T-helper 1 cell treated with Interleukin-12 subunit alpha and Interleukin-12 subunit beta and Interleukin-4 antibody, amounts not matched to agents 30 ng/mL and 1 ng/mL, for 36 hours (primary cell): ENCODE results near the gene EXOSC7. TPM values are rescaled to one million over a fixed set of nuclear protein-coding genes. Genes with fewer than 3 reads are reported as not detected.
"Not testable (repeated sequence)": the region's sequence is repeated elsewhere in the genome, so short reads cannot be mapped to it uniquely, and the experiment has no call there.

ENCODE experiments used
- intact Hi-C: fragments of 100-400 bp; cut with micrococcal nuclease; formaldehyde crosslinking; loops from one replicate; pipeline ENCODE4 v1.15.1; 2024
- total RNA-seq: library from RNA; stranded (reverse); gene quantifications from 2 replicates; pipeline ENCODE4 v1.2.3, GENCODE V29; 2022

The EXOSC7 gene
- total RNA-seq = 56.0 and 62.9 TPM in 2 replicates

DNA sequence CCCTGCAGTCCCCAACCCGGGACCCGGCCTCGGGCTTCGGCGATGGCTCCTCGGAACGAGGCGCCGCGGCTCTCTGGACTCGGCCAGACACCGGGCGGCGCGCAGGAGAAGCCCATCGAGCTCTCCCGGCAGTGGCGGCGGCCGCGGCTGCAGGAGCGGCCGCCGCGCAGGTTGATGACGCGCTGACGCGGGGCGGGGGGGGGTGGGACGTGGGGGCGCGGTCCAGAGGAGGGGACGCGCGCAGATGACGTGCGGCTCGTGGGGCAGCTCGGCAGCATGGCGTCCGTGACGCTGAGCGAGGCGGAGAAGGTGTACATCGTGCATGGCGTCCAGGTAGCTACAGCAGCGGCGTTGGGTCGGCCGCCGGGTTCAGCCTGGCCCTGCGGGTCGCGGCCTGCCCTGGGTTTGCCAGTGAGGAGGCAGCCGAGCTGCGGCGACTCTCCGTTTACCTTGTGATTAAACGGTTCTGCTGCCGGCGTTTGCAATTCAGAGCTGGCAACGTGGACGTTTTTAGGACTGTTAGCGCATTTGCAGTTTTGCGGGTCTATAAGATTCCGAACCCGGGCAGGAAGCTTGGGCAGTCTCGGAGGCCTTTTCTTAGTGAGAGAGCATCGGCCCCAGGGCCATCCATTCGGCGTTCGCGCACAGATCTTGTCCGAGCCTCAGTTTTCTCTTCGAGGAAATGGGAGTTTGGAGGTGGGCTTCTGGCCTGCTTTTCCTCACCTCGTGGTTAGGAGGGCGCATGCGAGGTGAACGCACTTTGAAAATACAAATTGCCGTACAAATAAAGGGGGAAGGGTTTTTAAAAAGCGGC is at the start of gene EXOSC7, which contains the start of gene ZDHHC3:
Gene EXOSC7, plus strand, starts transcription at position 243 of the 814 bp plus-strand sequence. Its CDS starts 34 bp downstream, at position 277.
Gene ZDHHC3, minus strand, starts transcription at position 173 of the 814 bp plus-strand sequence. CDS start 16,738 bp downstream, outside the sequence.
- intact Hi-C loops = loop anchor here (1.0 to 5.0 kb wide), 7 partner anchors 12 to 1354 kb away; partner anchors contain the start of genes ANO10, KIAA1143, KIF15 and TCAIM

DNA sequence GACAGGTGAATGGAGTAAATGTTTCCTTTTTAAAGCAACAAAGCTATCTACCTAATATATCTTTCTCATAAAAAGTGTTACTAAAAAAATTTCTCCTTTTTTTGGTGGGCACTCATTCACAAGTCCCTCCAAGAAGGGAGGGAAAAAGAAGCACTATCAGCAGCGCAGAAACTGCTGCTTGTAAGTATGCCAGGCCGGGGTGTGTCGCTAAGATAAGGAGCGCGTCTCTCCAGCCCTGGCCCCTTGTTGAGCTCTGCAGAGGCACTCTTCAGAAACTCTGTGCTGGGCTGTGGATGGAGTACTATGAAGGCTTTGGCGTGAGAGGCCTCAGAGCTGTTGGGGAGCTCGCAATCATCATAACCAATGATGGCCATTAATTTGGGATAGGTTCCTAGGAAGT is 49.1 kb upstream of the EXOSC7 start:
- intact Hi-C loops = no loop called here

DNA sequence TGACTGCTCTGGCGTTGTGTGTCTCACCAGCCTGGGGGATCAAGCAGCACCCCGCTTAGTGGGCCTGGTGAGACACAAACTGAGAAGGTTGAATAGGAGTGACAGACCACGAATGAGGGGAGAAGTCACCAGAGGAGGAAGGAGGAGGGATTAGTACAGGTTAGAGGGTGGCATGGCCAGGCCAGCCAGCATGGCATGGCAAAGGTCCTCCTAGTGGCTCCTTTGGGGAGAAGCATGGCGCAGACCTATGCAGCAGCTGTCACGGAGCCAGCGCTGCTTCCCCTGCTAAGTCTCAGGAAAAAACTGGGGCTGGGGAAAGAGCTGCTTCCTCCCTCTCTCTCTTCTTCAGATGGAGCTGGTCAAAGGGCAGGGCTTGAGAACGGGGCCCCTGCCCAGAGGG is 48.7 kb upstream of the EXOSC7 start:
- intact Hi-C loops = no loop called here

DNA sequence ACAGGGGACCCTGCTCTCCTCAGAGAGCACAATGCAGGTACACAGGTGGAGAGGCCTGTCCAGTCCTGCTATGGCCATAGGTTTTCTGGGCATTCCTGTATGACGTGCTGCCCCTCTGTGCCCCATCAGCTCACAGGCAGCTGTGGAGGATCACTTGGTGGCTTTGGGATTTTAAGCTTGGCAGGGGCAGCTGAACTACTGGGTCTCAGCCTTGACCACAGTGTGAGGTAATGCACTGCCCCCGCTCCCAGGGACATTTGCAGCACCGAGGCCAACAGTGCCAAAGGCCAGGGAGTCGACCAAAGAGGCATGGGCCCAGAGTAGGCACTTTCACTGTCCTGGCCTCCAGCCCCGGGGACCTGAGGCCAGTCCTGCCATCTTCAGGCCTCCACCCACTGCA is 46.3 kb upstream of the EXOSC7 start:
- intact Hi-C loops = no loop called here

DNA sequence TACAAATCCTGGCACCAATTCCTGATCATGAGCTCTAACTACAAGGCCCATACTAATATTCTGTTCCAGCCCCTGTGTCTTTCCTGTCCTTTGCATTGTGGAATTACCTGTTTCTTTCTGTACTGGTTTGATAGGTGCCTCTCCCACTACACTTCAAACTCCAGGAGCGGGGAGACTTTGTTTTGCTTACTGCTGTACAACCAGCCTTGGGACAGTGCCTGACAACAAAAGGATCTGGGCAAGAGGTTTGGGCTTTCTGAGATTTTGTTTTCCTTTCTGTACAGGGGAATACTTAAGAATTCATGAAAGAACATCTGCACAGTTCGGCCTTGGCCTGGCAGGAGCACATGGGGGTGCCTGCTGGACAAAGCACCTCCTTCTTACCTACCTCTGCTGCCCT is 45.1 kb upstream of the EXOSC7 start:
- intact Hi-C loops = no loop called here

DNA sequence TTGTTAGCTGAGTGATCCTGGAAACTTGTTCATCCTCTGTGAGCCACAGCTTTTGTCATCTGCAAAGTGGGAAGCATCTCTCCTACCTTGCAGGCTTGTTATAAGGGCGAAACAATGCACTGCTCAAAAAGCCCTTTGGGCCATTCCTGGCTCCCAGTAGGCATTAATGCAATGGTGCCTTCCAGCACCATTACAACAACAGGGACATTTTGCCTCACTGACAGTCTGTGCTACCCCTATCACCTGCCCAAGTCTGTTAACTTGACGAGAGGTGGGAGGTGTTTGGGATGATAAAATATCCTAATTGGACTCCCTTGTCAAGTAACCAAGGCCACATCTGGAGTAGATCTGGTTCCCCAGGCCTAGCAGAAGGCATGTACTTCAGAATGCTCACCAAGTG is 44.3 kb upstream of the EXOSC7 start:
- intact Hi-C loops = no loop called here

DNA sequence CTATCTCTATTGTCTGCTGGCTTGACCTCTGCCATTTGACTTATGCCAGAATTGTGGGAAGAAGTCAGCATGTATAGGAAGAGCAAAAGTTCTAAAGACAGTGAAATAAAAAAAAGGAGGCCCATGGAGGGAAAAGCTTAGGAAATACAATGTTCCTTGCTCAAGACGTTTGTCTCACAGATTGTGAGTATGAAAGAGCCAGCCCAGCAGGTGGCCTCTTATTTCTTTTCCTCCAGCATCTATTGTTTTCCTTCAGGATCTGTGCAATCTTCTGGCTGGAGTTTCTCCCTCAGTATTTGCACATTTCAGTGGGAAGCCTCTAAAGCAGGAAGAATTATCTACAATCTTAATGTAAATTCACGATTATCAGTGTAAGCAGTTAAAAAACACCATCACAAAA is 43.8 kb upstream of the EXOSC7 start:
- intact Hi-C loops = no loop called here

DNA sequence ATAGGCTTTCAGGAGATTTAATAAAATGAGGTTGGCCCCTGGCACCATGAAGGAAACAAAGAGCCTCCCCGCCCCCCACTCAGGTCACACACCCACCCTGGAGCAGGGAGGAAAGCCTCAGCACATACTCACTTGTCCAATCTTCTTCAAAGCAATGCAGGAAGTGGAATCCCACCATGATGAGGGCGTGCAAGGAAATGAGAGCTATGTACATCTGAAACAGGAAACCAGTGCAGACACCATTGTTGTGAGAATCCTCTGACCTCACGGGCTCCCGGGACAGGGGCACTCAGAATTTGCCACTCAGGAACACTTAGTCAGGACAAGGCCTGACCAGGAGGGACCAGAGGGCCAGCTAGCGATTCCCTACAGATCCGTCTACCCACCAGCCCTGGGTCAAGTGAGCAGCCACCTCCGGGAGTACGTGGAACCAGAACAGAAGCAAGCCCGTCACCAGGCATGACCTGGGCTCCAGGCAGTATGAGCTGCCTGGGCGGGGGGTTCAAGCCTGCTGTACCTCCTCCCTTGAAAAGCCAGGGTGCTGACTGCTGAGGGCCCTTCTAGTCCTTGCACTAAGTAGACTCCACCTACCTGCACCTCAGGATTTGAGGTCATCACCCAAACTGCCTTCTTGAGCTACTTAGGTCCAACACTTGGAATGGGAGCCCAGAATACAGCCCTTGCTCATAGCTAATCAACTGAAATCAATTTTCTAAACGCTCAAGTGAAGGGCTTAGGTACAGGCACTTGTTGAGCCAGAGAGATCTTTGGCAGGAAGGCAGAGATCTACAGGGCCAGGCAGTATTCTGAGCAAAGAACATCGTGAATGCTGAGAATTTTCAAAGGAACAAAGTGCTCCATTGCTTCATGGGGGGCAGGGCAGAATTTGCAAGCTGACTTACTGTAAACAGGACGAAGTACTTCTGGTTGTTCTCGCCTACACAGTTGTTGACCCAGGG is 42.8 kb upstream of the EXOSC7 start:
- intact Hi-C loops = no loop called here

DNA sequence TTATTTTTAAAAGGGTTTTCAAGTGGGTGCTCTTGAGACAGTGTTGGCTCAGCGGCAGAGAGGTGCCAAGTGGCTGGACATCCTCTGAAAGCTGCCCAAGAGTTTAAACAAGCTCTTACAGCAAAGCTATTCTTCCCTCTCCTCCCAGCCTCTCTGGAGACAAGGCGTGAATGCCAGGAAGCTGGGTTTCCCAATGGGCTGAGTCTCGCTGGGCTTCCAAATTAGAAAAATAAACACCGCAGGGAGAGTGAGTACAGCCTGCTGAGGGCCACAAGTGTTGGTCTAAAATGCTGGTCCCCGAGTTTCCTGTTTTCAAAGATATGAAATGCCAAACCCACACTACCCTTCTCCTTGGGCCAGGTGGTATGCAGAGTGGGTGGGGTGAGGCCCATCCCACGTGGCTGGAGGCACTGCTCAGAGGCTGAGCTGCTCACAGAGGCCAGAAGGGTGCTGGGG is 36.4 kb upstream of the EXOSC7 start:
- intact Hi-C loops = no loop called here

DNA sequence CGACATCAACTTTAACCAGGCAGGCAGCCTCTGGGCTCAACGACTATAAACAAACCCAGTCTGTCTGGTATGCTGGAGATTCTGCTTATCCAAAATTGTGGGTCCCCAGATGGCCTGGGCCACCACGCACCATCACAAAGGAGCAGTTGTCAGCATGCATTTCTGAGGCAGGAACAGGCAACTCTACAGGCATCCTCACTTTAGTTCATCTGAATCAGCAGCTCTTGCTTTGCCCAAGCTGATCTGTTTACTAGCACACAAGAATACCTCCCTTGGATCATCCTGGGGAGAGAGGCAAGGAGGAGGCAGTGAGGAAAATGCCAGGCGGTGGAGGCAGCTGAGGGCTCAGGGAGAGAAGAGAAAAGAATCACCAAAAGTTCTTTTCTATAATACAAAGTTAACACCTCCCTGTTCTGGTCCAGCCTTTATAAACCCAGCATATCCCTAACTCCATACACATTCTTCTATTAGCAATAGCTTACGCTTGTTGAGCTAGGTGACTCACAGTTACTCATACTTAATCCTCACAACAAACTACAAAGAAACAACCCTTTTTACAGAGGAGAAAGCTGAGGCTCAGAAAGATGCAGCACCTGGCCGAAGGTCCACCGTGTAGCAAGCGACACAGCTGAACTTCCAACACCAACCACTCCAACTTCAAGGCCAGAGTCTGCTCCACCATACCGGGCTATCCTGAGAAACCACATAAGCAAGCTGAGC is 33.7 kb upstream of the EXOSC7 start:
- intact Hi-C loops = no loop called here

DNA sequence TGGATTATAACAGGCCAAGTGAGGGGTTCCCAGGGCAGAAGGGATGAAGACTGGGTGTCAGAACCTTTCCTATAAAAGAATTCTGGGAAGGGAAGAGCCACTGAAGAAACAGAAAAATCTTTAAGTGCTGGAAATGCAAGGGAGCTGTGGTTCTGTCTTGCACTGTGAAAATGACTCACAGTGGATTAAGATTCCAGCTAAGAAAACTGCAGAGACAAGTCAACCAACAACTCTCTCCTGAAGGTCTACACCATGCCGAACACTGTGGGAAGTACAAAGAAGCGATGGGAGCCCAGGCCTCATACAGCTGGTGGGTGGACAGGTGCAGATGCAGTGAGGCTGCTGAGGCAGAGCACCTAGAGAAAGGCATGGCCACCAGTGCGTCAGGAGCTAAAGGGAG is 27.8 kb upstream of the EXOSC7 start:
- intact Hi-C loops = no loop called here

DNA sequence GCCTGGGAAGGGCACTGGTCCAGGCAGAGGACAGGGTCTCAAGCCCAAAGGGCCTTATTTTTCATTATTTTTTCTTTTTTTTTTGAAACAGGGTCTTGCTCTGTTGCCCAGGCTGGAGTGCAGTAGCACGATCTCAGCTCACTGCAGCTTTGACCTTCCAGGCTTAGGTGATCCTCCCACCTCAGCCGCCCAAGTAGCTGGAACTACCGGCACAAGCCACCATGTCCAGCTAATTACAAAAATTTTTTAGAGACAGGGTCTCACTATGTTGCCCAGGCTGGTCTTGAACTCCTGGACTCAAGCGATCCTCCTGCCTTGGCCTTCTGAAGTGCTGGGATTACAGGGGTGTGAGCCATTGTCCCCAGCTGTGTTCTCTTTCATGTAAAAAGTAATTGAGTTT is 26.3 kb upstream of the EXOSC7 start:
- intact Hi-C loops = not testable (repeated sequence)

DNA sequence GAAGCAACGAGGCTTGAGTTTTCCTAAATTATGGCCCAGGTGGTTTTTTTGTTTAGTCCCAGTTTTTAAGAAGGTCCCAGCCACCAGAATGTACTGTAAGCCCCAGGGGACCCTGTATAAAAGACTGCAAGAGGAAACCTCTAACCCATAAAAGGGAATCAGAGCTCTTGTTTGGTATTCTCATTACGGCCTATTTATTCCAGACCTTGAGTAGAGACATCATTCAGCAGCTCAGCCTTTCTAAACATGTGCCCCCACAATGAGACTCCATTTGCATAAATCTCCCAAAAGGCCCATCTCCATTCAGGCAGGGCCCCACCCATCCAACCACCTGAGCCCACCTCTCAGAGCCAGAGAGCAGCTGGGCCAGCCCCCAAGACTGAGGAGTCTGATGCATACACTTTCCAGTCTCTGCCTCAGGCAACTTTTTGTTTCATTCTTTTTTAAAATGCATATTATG is 25.7 kb upstream of the EXOSC7 start:
- intact Hi-C loops = no loop called here

DNA sequence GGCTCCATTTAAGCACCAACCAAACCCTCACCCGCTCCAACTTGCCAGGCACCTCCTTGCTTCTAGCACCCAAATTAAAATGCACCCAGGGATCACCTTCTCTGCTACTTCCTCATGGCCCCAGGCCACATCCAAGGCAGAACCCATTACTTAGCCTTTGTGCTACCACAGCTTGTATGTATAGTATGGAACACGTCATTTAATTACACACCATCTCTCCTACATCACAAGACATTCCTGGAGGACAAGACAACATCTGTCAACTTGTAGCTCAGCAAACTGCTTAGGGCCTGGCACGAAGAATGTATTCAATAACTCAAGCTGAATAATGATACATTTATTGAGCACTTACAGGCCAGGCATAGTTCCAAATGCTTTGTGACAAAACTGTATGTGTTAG is 23.4 kb upstream of the EXOSC7 start:
- intact Hi-C loops = no loop called here

DNA sequence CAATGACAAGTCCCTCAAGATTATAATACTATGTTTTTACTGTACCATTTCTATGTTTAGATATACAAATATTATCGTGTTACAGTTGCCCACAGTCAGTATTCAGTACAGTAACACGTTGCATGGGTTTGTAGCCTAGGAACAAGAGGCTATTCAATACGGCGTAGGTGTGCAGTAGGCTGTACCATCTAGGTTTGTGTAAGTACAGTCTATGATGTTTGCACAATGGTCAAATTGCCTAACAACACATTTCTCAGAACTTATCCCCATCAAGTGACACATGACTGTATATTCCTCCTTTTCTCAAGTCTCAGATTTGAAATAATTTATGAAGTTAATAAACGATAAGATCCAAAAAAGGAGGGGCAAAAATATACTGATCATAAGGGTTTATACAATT is 21.7 kb upstream of the EXOSC7 start:
- intact Hi-C loops = no loop called here

DNA sequence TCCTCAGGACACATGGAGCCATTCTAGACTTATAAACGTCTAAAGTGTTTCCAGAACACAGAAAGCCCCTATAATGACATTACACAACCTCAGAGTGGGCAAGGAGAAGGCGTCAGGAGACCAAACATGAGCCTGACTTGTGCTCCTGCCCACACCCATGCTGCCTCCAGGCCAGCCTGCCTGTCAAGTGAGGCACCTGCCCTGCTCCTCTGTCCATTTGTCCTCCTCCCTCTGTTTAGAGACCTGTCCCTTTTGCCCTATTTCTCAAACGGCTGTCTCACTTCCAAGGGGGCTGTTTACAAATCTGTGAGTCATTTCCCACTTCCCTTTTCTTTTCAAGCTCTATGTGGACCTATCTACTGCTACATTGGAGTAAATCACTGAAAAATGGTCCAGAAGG is 21.1 kb upstream of the EXOSC7 start:
- intact Hi-C loops = no loop called here

DNA sequence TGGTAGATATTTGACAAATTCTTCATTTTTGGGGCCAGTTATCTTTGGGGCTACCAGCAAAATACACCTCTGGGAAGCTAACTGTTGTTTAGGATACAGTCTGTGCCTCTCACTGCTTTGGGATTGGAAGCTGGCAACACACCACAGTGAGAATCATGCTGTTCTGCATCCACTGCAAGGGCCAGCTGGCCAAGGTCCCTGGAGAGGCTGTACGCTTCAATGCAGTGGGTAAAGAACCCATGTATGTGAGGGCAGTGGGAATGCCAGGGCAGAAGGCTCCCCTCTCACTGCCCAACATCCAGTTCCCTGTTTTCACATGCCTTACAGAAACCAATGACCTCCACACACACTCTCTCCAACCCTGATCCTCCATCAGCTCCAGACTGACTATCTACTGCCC is 20.1 kb upstream of the EXOSC7 start:
- intact Hi-C loops = no loop called here

DNA sequence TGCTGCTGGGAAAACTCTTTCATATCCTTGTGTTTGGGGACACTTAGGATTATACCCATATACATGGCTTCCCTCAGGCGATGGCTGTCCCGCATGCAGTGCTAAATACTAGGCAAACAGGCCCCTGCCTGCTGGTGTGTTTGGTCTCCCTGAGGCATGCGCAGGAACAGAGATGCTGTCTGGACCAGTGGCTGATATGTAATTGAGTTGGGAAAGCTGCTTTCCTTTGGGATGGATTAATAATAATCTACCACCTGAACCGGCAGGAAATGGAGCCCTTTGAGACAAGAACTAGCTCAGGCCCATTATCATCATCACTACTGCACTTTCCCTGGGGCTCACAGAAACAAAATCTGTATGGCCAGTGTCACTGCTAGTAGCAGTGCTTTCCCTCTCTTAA is 18.1 kb upstream of the EXOSC7 start:
- intact Hi-C loops = no loop called here

DNA sequence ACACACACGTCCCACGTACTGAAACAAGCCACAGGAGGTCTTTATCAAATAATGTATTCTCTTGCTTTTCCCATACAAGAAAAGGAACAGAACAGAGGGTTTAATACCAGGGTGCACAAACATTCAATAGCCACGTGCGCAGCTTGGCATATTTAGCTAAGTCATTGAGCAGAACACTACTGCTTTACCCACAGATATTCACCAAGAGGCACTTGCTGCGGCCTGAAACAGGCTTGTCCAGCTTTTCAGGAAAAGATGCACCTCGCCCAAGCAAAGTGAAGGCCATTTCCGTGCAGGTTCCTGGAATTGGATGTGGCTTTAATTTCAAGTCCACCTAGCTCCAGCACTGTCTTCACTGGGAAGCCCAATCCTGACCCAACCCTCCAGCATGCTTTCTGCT is 17.7 kb upstream of the EXOSC7 start:
- intact Hi-C loops = no loop called here

DNA sequence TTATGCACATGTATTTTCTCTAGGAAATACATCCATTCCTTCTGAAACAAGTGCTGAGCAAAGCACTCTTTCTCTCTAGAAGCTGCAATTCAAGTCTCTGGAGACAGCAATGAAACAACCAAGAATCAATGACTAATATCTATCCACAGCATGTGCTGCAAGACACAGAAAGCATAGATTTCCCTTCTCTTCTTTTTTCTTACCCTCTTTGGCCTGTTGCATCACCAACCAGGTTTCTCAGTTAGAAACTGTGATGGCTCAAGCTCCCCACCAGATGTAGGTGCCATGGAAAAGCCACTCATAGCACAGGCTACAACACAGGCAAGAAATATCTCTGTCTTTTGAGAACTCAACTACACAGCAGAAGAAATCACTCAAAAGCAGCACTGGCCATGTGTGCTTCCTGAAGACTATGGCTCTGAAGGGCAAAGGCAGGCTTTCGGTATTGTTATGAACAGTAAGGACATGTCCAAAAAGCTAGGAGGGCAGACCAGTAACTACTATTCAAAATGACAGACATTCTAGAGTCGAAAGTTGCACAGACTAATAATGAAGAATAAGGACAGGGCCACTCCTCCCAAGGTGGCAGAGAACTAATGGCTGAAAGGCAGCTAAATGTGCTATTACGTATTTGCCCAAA is 15.5 kb upstream of the EXOSC7 start:
- intact Hi-C loops = no loop called here

DNA sequence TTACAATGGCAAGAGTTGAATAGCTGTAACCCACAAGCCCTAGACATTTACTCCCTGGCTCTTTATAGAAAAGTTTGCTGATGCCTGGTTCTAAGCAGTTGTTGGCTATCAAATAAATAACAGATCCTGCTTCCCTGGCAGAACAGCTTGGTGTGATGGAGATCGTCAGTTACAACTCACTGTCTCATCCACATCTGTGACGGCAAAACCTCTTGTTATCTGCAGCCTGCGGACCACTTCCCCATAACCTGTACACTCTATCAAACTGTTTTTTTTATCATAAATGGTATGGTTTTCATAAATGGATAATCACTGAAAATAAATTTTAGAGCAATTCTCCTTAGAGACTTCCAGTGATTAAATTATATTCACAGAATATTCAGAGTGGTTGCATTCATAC is 14.2 kb upstream of the EXOSC7 start:
- intact Hi-C loops = no loop called here
